ENCODE measurements around the gene AMZ1.
A peak's percentile ranks its signal among the peaks of the same experiment; 100 is the strongest.

The AMZ1 gene

DNA sequence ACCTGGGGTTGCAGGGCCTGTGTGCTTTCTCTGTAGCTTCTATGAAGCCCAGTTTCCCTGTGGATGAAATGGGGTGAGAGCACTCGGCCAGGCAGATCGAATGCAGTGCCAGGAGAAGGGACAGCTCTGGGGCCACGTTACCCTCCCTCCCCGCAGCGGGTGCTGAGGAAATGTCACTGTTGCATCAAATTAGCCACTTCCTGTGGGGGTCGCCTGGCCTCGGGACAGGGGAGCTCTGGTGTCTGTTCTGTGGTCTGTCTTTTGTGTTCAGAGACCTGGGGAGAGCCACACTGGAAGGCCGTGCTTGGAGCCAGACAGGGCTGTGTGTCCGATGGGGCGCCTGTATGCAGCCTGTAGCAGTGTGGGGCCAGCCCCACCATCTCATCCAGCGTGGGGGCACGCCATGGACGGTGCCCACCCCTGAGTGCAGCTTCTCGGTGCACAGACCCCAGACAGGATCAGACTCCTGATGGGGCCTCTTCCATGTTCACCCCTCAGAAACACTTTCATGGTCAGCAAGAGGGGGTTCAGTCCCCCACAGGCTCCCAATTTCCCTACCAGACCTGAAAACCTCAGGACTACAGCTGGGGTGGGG is 42.6 kb upstream of the AMZ1 start:
- no peak for DNase-seq (ENCODE audit: low read depth in 1 of 2, low spot score in 1 of 2)
- no peak for TF ChIP-seq JUND (IDR thresholded peaks at IDR 0.05; ENCODE audit: low read depth)
- in situ Hi-C loops (cut with HindIII; ENCODE audit: low pct_unique_long_range_greater_than_20kb, low sequenced_read_pairs): no loop called here

DNA sequence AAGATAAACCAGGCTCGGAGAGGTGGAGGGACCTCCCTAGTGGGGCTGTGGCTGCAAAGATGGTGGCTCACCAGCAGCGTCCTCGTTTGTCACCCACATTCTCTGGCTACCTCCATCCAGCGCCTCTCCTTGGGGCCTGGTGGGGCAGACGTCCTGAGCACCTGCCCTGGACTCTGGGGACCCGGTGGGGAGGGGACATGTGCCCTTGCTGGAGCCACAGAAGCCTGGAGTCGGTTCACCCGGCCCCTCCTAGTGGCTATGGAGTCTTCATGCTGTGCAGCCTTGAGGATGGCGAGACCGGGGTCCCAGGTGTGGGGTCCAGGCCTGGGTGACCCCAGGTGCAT is 41.7 kb upstream of the AMZ1 start:
- TF ChIP-seq JUND (IDR thresholded peaks at IDR 0.05; ENCODE audit: low read depth): no peak
- in situ Hi-C loops (cut with HindIII; ENCODE audit: low pct_unique_long_range_greater_than_20kb, low sequenced_read_pairs): no loop called here
- no peak for DNase-seq (ENCODE audit: low read depth in 1 of 2, low spot score in 1 of 2)

DNA sequence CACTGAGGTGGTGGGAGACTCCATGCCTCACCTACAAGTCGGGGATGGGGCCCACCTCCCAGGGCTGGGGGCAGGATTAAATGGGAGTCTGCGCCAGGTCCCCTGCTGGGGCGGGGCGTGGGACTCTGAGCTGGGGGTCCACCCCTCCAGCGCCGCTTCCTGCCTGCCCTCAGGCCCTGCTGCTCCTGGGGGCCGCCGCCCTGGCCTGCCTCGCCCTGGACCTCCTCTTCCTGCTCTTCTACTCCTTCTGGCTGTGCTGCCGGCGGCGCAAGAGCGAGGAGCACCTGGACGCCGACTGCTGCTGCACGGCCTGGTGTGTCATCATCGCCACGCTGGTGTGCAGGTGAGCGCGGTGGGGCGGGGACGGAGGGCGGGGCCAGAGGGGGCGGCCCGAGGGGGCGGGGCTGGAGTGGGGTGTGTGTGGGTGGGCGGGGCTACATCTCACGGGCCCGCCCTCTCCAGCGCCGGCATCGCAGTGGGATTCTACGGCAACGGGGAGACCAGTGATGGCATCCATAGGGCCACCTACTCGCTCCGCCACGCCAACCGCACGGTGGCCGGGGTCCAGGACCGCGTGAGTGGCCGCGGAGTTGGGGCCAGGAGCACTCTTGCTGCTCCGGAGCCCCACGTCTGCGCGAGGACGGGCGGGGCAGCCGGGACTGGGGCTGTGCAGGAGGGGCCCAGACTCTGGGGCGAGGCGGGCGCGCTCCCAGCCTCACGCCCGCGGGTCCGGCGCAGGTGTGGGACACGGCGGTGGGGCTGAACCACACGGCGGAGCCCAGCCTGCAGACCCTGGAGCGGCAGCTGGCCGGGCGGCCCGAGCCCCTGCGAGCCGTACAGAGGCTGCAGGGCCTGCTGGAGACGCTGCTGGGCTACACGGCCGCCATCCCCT is 41.1 kb upstream of the AMZ1 start:
- no peak for TF ChIP-seq JUND (IDR thresholded peaks at IDR 0.05; ENCODE audit: low read depth)
- peak in 1 of 2 experiments; percentile 44 for DNase-seq (ENCODE audit: low read depth in 1 of 2, low spot score in 1 of 2)
- in situ Hi-C loops (cut with HindIII; ENCODE audit: low pct_unique_long_range_greater_than_20kb, low sequenced_read_pairs): no loop called here

DNA sequence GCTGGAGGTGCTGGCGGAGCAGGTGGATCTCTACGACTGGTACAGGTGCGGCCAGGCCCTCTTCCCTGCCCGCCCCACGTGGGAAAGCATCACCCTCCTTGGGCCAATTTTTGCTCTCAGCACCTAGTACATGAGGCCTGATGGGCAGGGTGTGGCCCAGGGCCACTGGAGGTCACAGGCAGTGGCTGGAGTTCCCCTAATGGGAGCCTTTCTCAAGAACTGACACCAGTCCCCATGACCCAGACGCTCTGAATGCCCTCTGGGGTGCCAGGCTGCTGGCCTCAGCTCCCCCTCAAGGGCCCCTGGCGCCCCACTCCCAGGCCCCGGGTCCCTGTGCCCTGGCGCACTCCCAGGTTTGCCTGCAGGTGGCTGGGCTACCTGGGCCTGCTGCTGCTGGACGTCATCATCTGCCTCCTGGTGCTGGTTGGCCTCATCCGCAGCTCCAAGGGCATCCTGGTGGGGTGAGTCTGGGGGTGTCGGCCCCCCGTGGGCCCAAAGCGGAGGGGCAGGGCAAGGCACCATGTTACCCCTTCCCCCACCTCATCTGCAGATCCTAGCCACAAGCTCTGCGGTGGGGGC is 40.3 kb upstream of the AMZ1 start:
- in situ Hi-C loops (cut with HindIII; ENCODE audit: low pct_unique_long_range_greater_than_20kb, low sequenced_read_pairs): no loop called here
- no peak for DNase-seq (ENCODE audit: low read depth in 1 of 2, low spot score in 1 of 2)
- no peak for TF ChIP-seq JUND (IDR thresholded peaks at IDR 0.05; ENCODE audit: low read depth)

DNA sequence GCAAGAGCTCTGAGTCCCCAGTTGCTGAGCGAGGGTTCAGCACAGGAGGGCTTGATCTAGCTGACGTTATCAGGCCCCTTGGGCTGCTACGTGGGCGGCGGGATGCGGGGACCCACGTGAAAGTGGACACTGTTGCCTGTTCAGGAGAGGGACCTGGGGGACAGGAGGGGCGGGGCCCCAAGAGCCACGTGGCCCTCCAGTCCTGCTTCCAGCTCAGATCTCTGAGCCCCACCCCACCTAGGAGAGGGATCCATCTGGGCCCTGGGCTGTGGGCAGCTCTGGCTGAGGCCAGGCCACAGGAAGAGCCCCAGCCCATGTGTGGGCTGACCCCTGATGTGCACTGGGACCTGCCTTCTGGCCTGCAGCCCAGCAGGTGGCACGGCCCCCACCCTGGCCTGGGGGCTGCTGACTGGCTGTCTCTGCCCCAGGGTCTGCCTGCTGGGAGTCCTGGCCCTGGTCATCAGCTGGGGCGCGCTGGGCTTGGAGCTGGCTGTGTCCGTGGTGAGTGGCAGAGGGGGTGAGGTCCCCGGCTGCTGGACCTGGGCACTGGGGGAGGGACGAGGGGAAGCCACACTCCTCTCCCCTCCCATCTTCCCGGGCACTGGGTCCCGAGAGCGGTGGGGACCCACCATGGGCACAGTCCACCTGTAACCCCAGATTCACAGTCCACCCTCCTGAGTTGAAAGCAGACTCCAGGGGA is 38.7 kb upstream of the AMZ1 start:
- no peak for TF ChIP-seq JUND (IDR thresholded peaks at IDR 0.05; ENCODE audit: low read depth)
- in situ Hi-C loops (cut with HindIII; ENCODE audit: low pct_unique_long_range_greater_than_20kb, low sequenced_read_pairs): no loop called here
- no peak for DNase-seq (ENCODE audit: low read depth in 1 of 2, low spot score in 1 of 2)

DNA sequence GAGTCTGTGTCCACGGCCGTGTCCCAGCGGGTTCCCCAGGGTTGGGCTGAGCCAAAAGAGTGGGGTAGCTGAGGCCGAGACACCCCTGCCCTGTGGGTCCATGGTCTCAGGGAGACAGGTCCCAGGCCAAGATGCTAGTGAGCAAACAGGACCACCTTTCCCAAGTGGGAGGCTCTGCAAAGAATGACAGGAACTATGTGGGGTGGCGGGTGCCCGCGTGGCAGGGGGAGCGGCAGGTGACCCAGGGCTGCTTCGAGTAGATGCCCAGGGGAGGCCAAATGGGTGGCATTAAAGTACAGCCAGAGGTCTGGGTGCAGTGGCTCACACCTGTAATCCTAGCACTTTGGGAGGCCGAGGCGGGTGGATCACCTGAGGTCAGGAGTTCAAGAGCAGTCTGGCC is 38.0 kb upstream of the AMZ1 start:
- no peak for TF ChIP-seq JUND (IDR thresholded peaks at IDR 0.05; ENCODE audit: low read depth)
- no peak for DNase-seq (ENCODE audit: low read depth in 1 of 2, low spot score in 1 of 2)
- in situ Hi-C loops (cut with HindIII; ENCODE audit: low pct_unique_long_range_greater_than_20kb, low sequenced_read_pairs): no loop called here

DNA sequence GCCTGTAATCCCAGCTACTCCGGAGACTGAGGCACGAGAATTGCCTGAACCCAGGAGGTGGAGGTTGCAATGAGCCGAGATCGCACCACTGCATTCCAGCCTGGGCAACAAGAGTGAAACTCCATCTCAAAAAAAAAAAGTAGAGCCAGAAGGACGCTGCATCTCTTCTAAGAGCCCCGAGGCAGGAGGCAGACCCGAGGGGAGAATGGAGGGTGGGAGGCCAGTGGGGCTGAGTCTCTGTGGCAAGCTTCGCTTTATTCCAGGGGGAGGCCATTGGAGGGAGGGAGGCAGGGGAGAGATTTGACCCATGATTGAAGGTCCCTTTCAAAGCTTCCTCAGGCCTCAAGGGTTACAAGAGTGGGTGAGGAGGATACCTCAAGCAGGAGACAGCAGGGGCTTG is 37.6 kb upstream of the AMZ1 start:
- TF ChIP-seq JUND (IDR thresholded peaks at IDR 0.05; ENCODE audit: low read depth): no peak
- in situ Hi-C loops (cut with HindIII; ENCODE audit: low pct_unique_long_range_greater_than_20kb, low sequenced_read_pairs): no loop called here
- no peak for DNase-seq (ENCODE audit: low read depth in 1 of 2, low spot score in 1 of 2)

DNA sequence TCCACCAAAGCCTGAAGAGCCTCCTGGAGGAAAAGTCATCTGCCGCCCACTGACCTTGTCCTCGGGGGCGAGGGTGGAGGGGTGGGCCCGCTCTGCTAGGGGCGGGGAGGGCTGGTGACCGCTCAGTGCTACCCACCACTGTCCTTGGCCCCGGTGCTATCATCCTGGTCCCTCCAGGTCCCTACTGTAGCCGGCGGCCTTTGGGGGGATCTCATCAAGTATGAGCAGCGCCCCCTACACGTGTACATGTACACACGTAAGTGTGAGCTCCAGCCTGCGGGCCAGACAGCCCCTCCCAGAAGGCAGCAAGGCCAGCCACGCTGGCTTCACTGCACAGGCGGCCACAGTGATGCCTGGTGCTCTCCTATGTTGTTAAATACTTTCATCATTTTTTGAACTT is 36.7 kb upstream of the AMZ1 start:
- no peak for TF ChIP-seq JUND (IDR thresholded peaks at IDR 0.05; ENCODE audit: low read depth)
- DNase-seq (ENCODE audit: low read depth in 1 of 2, low spot score in 1 of 2): no peak
- in situ Hi-C loops (cut with HindIII; ENCODE audit: low pct_unique_long_range_greater_than_20kb, low sequenced_read_pairs): no loop called here

DNA sequence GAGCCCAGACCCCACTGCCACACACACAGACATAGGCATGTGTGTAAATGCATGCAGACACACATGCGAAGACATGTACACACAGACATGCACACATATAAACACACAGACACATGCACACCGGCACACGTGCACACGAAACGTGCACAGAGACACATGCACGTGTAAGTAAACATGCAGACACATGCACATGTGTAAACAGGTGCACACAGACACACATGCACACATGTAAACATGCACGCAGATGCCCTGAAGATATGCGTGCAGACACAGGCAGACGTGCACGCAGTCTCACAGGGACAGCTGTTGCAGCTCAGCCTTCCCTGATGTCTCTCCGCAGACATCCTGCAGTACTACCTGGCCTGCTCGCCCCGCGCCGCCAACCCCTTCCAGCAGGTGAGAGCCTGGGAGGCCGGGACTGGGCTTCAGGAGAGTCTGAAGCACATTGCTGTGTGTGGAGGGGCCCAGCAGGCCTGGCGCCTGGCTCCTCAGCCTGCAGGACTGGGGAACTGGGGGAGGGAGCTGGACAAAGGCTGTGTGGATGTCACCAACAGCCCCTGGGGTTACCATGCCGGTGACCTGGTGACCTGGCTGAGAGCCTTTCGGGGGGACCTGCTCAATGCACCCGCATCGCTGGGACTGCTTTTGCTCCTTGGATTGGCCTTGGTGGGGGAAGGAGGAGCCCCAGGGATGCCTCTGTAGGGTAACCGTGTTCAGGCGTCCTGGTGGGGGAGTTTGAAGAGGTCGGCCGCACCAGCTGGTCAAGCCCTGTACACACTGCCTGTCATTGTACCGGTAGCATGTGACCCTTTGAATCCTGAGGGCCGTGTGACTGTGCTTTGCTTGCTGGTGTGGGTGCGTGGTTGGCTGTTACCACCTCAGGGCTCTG is 35.9 kb upstream of the AMZ1 start:
- in situ Hi-C loops (cut with HindIII; ENCODE audit: low pct_unique_long_range_greater_than_20kb, low sequenced_read_pairs): no loop called here
- DNase-seq (ENCODE audit: low read depth in 1 of 2, low spot score in 1 of 2): no peak
- TF ChIP-seq JUND (IDR thresholded peaks at IDR 0.05; ENCODE audit: low read depth): no peak

DNA sequence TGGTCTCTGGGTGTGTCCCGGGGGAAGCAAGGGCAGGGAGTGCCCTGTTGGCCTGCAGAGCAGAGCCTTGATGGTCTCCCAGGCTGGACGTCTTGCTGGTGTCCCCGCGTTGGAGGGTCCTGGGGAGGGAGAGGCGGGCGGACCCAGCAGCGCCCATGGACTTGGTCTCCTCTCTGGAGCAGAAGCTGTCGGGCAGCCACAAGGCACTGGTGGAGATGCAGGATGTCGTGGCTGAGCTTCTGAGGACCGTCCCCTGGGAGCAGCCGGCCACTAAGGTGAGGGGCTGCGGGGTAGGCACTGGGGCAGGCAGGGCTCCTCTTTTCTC is 35.3 kb upstream of the AMZ1 start:
- TF ChIP-seq JUND (IDR thresholded peaks at IDR 0.05; ENCODE audit: low read depth): no peak
- in situ Hi-C loops (cut with HindIII; ENCODE audit: low pct_unique_long_range_greater_than_20kb, low sequenced_read_pairs): no loop called here
- no peak for DNase-seq (ENCODE audit: low read depth in 1 of 2, low spot score in 1 of 2)

DNA sequence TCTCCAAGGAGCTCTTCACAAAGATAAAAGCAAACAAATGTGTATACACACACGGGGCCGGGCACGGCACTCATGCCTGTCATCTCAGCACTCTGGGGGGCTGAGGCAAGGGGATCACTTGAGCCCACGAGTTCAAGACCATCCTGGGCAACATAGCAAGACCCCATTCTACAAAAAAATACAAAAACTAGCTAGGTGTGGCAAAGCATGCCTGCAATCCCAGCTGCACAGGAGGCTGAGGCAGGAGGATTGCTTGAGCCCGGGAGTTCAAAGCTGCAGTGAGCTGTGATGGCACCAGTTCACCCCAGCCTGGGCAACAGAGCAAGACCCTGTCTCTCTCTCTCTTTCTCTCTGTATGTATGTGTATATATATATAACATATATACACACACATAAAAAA is 33.9 kb upstream of the AMZ1 start:
- no peak for DNase-seq (ENCODE audit: low read depth in 1 of 2, low spot score in 1 of 2)
- in situ Hi-C loops (cut with HindIII; ENCODE audit: low pct_unique_long_range_greater_than_20kb, low sequenced_read_pairs): no loop called here
- TF ChIP-seq JUND (IDR thresholded peaks at IDR 0.05; ENCODE audit: low read depth): no peak

Measured in T47D (cell line).